ENCODE measurements around the gene CACNA1H. TPM values are rescaled to one million over a fixed set of nuclear protein-coding genes. Genes with fewer than 3 reads are reported as not detected.

Gene CACNA1H
- total RNA-seq, 1 experiment from 2014 or later, result 24.3 TPM

- TF ChIP-seq, protein P1, sequence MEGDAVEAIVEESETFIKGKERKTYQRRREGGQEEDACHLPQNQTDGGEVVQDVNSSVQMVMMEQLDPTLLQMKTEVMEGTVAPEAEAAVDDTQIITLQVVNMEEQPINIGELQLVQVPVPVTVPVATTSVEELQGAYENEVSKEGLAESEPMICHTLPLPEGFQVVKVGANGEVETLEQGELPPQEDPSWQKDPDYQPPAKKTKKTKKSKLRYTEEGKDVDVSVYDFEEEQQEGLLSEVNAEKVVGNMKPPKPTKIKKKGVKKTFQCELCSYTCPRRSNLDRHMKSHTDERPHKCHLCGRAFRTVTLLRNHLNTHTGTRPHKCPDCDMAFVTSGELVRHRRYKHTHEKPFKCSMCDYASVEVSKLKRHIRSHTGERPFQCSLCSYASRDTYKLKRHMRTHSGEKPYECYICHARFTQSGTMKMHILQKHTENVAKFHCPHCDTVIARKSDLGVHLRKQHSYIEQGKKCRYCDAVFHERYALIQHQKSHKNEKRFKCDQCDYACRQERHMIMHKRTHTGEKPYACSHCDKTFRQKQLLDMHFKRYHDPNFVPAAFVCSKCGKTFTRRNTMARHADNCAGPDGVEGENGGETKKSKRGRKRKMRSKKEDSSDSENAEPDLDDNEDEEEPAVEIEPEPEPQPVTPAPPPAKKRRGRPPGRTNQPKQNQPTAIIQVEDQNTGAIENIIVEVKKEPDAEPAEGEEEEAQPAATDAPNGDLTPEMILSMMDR (IDR thresholded peaks at IDR 0.05 in 2 of 3, conservative IDR thresholded peaks at IDR 0.05 in 1 of 3; ENCODE audit: borderline replicate concordance in 1 of 3, insufficient read depth in 1 of 3, low read depth in 2 of 3, low read length in 2 of 3), result no peak
- TF ChIP-seq YY1 (IDR thresholded peaks at IDR 0.05; ENCODE audit: extremely low read depth, insufficient replicate concordance, low read depth, low read length), result no peak
These were observed 35.6 kb upstream of the CACNA1H start (continued) for GRCh38 chr16:1117176-1117900.

GRCh38 chr16:1117926-1118325, 35.0 kb upstream of the CACNA1H start:
- Histone ChIP-seq H4K20me1 (ENCODE audit: insufficient read depth) (no peaks in the 10 kb centered on the region), H3K9me3 (ENCODE audit: control insufficient read depth in 1 of 2, insufficient read depth in 1 of 2, low read depth in 1 of 2, low read length in 2 of 2) (no peaks in the 10 kb centered on the region), H3K9me2 (ENCODE audit: insufficient read depth) (no peaks in the 10 kb centered on the region), H3K27me3 (ENCODE audit: insufficient read depth, low read length) (no peaks in the 10 kb centered on the region), H3K9ac (ENCODE audit: low read length) (no peak overlapping the region), H3K4me2 (ENCODE audit: low read length) (no peak overlapping the region), H3K36me3 (ENCODE audit: control insufficient read depth in 1 of 2, insufficient read depth in 2 of 2, low read length in 2 of 2) (no peaks in the 10 kb centered on the region), H3K79me2 (ENCODE audit: insufficient read depth, low read length) (no peaks in the 10 kb centered on the region), H3K27ac (ENCODE audit: low read depth, low read length) (no peak overlapping the region), H2AFZ (ENCODE audit: low read depth, low read length, poor library complexity, severe bottlenecking) (no peak overlapping the region), H3K4me3 (replicated peaks in 1 of 2; ENCODE audit: low read depth in 1 of 2, low read length in 2 of 2) (no peak overlapping the region), H3K4me1 (ENCODE audit: control insufficient read depth in 1 of 2, insufficient read depth in 2 of 2, low read length in 2 of 2) (no peaks in the 10 kb centered on the region)
- ChIA-PET POLR2A (no interaction called here), CTCF (no interaction called here), RAD21 (ENCODE audit: low non-redundant PET in 1 of 2, low total read pairs in 2 of 2, uncharacterized antibody in 2 of 2, unreplicated experiment in 2 of 2) (no interaction called here)
- no TSS peak for BruUV-seq (replicated peaks)
- no peak for TF ChIP-seq ATF3 (IDR thresholded peaks at IDR 0.05)
- TF ChIP-seq EZH2phosphoT487 (IDR thresholded peaks at IDR 0.05; ENCODE audit: borderline replicate concordance), result no peak
- no peak for TF ChIP-seq SRF (IDR thresholded peaks at IDR 0.05; ENCODE audit: low read depth)
- TF ChIP-seq MAX (IDR thresholded peaks at IDR 0.05), result no peak
- TF ChIP-seq, protein P2, sequence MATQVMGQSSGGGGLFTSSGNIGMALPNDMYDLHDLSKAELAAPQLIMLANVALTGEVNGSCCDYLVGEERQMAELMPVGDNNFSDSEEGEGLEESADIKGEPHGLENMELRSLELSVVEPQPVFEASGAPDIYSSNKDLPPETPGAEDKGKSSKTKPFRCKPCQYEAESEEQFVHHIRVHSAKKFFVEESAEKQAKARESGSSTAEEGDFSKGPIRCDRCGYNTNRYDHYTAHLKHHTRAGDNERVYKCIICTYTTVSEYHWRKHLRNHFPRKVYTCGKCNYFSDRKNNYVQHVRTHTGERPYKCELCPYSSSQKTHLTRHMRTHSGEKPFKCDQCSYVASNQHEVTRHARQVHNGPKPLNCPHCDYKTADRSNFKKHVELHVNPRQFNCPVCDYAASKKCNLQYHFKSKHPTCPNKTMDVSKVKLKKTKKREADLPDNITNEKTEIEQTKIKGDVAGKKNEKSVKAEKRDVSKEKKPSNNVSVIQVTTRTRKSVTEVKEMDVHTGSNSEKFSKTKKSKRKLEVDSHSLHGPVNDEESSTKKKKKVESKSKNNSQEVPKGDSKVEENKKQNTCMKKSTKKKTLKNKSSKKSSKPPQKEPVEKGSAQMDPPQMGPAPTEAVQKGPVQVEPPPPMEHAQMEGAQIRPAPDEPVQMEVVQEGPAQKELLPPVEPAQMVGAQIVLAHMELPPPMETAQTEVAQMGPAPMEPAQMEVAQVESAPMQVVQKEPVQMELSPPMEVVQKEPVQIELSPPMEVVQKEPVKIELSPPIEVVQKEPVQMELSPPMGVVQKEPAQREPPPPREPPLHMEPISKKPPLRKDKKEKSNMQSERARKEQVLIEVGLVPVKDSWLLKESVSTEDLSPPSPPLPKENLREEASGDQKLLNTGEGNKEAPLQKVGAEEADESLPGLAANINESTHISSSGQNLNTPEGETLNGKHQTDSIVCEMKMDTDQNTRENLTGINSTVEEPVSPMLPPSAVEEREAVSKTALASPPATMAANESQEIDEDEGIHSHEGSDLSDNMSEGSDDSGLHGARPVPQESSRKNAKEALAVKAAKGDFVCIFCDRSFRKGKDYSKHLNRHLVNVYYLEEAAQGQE (IDR thresholded peaks at IDR 0.05; ENCODE audit: low read depth), result no peak
- TF ChIP-seq RAD21 (IDR thresholded peaks at IDR 0.05; ENCODE audit: low read depth), result no peak
- no peak for TF ChIP-seq FOSL1 (IDR thresholded peaks at IDR 0.05; ENCODE audit: low read depth)
- TF ChIP-seq CEBPB (IDR thresholded peaks at IDR 0.05; ENCODE audit: low read depth), result no peak
- TF ChIP-seq YY1 (IDR thresholded peaks at IDR 0.05; ENCODE audit: extremely low read depth, insufficient replicate concordance, low read depth, low read length), result no peak
- TF ChIP-seq POLR2AphosphoS5 (IDR thresholded peaks at IDR 0.05; ENCODE audit: low read depth, low read length), result no peak
- no peak for TF ChIP-seq EGR1 (IDR thresholded peaks at IDR 0.05; ENCODE audit: low read depth)
- TF ChIP-seq EZH2 (IDR thresholded peaks at IDR 0.05), result no peak
- TF ChIP-seq ZBTB33 (IDR thresholded peaks at IDR 0.05; ENCODE audit: extremely low read depth, insufficient replicate concordance, low read length), result no peak
- no peak for TF ChIP-seq ZFX (IDR thresholded peaks at IDR 0.05)
- TF ChIP-seq TCF7L2 (IDR thresholded peaks at IDR 0.05; ENCODE audit: borderline replicate concordance, extremely low read depth, insufficient read depth, insufficient read length), result no peak
- no peak for DNase-seq (ENCODE audit: low read depth, low spot score)
- no peak for ATAC-seq
- intact Hi-C loops (cut with micrococcal nuclease), result no loop called here
